OCI-LY1 (cell line): ENCODE results near the gene OR5D16.

Experiments
- CTCF ChIP-seq: fragments of 200-600 bp; sonication (generic), shearing (Covaris generic); IDR thresholded peaks from 2 replicates; pipeline ENCODE4 v1.5.1; 2017; ENCODE audit warnings: mild to moderate bottlenecking, antibody characterized with exemption, low read length, moderate library complexity, mixed read lengths
- EZH2 ChIP-seq: fragments of 200-600 bp; sonication (generic), shearing (Covaris generic); IDR thresholded peaks from 2 replicates; pipeline ENCODE4 v1.8.0; 2017; ENCODE audit warnings: borderline replicate concordance, mixed run types, mild to moderate bottlenecking, antibody characterized with exemption, low read length, moderate library complexity, mixed read lengths

GRCh38 chr11:55838452-55838851 is at the start of gene OR5D16:
- no peak for TF ChIP-seq CTCF
- no peak for TF ChIP-seq EZH2
